WTC11 (cell line): Measurements from ENCODE around the gene ATG16L1.

Source experiments
- CREM ChIP-seq: sonication (generic); formaldehyde crosslinking; IDR thresholded peaks from 2 replicates; pipeline ENCODE4 v1.8.1; 2022; ENCODE audit warnings: mild to moderate bottlenecking, missing genetic modification reagents, moderate library complexity
- TEAD4 ChIP-seq: sonication (generic); formaldehyde crosslinking; IDR thresholded peaks from 2 replicates; pipeline ENCODE4 v1.8.0; 2022; ENCODE audit warnings: mild to moderate bottlenecking, missing genetic modification reagents
- TF ChIP-seq, protein P1 (sequence below): fragments of 200-600 bp; IDR thresholded peaks from 2 replicates; pipeline ENCODE4 v1.8.0; 2022; ENCODE audit warnings: antibody characterized with exemption
- TF ChIP-seq, protein P2 (sequence below): sonication (generic); formaldehyde crosslinking; IDR thresholded peaks from 2 replicates; pipeline ENCODE4 v1.8.0; 2022; ENCODE audit warnings: missing genetic modification reagents

DNA sequence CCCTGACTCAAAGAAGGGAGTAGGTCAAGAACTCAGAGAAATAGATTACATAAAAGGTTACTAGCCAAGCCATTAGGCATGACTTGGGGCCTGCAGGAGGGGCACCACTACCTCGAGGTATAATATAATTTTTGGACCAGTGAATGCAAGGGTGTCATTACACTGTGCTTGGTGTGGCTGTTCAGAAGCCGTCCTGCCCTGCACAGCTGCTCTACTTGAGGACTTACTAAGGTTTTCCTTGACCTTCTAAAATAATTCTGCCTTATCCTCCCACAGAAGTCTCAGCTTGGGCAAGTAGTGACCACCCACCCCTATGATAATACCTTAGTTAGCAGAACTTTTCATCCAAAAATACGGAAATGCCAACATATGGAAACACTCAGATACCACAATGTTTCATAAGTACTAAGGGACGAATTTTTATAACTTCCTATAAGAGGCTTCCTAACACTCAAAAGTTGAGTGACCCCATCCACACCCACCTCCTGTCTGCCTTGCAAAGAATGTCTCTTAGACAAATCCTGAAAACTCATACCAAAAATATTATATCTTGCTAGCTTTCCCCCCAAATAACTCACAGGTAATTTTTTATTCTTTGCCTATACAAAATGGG lies 17.7 kb upstream of the ATG16L1 start:
- TF ChIP-seq TEAD4 (CRISPR knock-in tag) (no peak), CREM (CRISPR knock-in tag) (no peak)
- TF ChIP-seq, protein P1, sequence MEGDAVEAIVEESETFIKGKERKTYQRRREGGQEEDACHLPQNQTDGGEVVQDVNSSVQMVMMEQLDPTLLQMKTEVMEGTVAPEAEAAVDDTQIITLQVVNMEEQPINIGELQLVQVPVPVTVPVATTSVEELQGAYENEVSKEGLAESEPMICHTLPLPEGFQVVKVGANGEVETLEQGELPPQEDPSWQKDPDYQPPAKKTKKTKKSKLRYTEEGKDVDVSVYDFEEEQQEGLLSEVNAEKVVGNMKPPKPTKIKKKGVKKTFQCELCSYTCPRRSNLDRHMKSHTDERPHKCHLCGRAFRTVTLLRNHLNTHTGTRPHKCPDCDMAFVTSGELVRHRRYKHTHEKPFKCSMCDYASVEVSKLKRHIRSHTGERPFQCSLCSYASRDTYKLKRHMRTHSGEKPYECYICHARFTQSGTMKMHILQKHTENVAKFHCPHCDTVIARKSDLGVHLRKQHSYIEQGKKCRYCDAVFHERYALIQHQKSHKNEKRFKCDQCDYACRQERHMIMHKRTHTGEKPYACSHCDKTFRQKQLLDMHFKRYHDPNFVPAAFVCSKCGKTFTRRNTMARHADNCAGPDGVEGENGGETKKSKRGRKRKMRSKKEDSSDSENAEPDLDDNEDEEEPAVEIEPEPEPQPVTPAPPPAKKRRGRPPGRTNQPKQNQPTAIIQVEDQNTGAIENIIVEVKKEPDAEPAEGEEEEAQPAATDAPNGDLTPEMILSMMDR: no peak
- TF ChIP-seq, protein P2, sequence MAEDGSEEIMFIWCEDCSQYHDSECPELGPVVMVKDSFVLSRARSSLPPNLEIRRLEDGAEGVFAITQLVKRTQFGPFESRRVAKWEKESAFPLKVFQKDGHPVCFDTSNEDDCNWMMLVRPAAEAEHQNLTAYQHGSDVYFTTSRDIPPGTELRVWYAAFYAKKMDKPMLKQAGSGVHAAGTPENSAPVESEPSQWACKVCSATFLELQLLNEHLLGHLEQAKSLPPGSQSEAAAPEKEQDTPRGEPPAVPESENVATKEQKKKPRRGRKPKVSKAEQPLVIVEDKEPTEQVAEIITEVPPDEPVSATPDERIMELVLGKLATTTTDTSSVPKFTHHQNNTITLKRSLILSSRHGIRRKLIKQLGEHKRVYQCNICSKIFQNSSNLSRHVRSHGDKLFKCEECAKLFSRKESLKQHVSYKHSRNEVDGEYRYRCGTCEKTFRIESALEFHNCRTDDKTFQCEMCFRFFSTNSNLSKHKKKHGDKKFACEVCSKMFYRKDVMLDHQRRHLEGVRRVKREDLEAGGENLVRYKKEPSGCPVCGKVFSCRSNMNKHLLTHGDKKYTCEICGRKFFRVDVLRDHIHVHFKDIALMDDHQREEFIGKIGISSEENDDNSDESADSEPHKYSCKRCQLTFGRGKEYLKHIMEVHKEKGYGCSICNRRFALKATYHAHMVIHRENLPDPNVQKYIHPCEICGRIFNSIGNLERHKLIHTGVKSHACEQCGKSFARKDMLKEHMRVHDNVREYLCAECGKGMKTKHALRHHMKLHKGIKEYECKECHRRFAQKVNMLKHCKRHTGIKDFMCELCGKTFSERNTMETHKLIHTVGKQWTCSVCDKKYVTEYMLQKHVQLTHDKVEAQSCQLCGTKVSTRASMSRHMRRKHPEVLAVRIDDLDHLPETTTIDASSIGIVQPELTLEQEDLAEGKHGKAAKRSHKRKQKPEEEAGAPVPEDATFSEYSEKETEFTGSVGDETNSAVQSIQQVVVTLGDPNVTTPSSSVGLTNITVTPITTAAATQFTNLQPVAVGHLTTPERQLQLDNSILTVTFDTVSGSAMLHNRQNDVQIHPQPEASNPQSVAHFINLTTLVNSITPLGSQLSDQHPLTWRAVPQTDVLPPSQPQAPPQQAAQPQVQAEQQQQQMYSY (CRISPR knock-in tag): no peak
